ENCODE measurements around the gene KCNT1. TPM values are rescaled to one million over a fixed set of nuclear protein-coding genes. Genes with fewer than 3 reads are reported as not detected.

The KCNT1 gene
- total and polyA plus RNA-seq, 2 donors (not counting 3 experiments of a cell fraction or from before 2014, with no cell fraction given), result not detected

DNA sequence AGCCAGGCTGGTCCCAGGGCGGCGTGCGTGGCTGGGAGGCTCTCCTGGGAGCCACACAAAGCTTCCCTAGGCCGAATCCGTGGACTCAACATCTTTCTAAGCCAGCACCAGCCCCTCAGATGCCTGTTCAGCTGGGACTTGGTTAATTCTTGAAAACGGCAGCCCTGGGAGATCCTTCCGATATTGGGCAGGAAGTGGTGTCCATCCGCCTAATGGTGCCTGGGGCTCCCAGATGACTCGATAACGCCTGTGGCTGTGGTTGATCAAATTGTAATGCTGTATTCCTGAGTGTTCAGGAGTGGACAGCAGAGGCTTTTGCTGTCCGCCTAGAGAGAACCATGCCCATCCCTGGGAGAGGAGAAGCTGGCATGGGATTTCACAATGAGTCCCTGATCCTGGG lies 14.1 kb downstream of the KCNT1 start:
- Histone ChIP-seq H3K9ac (replicated peaks; ENCODE audit: extremely low read depth, insufficient read depth, low read length) (no peak overlapping the region), H3K4me1 (ENCODE audit: control insufficient read depth, extremely low read depth, insufficient read depth, low read length) (peaks cover 6% of the 10 kb centered on the region), H3K36me3 (ENCODE audit: control insufficient read depth in 2 of 2, extremely low read depth in 1 of 2, insufficient read depth in 2 of 2, low read length in 2 of 2) (no peaks in the 10 kb centered on the region), H3K27ac (ENCODE audit: insufficient read depth, low read depth, low read length) (no peak overlapping the region), H3K4me2 (ENCODE audit: insufficient read depth, low read length) (no peak overlapping the region), H4K20me1 (replicated peaks; ENCODE audit: control insufficient read depth, extremely low read depth, insufficient read depth, low read length) (no peaks in the 10 kb centered on the region), H2AFZ (ENCODE audit: low read depth, low read length) (no peak overlapping the region), H3K9me3 (replicated peaks; ENCODE audit: control insufficient read depth, insufficient read depth, low read length) (no peaks in the 10 kb centered on the region), H3K4me3 (replicated peaks in 1 of 3; ENCODE audit: insufficient read depth in 1 of 3, low read depth in 1 of 3, low read length in 3 of 3) (no peak overlapping the region), H3K27me3 (ENCODE audit: control insufficient read depth in 2 of 2, insufficient read depth in 2 of 2, low read length in 2 of 2) (peaks cover 13 to 28% of the 10 kb centered on the region in 2 experiments), H3K9me1 (replicated peaks; ENCODE audit: control insufficient read depth, extremely low read depth, insufficient read depth, low read length) (no peaks in the 10 kb centered on the region), H3K79me2 (ENCODE audit: control insufficient read depth, insufficient read depth, low read length) (no peaks in the 10 kb centered on the region)
- no TSS peak for BruUV-seq (replicated peaks)
- TF ChIP-seq, protein P1, sequence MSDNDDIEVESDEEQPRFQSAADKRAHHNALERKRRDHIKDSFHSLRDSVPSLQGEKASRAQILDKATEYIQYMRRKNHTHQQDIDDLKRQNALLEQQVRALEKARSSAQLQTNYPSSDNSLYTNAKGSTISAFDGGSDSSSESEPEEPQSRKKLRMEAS (IDR thresholded peaks at IDR 0.05; ENCODE audit: insufficient read depth, insufficient read length), result no peak
- TF ChIP-seq EZH2 (IDR thresholded peaks at IDR 0.05; ENCODE audit: borderline replicate concordance, low read depth, low read length, severe bottlenecking), result no peak
- TF ChIP-seq POLR2AphosphoS5 (IDR thresholded peaks at IDR 0.05; ENCODE audit: insufficient read depth, low read depth, low read length), result no peak
- no peak for TF ChIP-seq GATA2 (IDR thresholded peaks at IDR 0.05; ENCODE audit: insufficient read depth, insufficient read length, low read depth, low read length)
- TF ChIP-seq JUN (IDR thresholded peaks at IDR 0.05; ENCODE audit: borderline replicate concordance, insufficient read depth, insufficient read length, low read depth), result no peak
- no peak for TF ChIP-seq FOS (IDR thresholded peaks at IDR 0.05; ENCODE audit: borderline replicate concordance, insufficient read depth, low read length)
- TF ChIP-seq, protein P2, sequence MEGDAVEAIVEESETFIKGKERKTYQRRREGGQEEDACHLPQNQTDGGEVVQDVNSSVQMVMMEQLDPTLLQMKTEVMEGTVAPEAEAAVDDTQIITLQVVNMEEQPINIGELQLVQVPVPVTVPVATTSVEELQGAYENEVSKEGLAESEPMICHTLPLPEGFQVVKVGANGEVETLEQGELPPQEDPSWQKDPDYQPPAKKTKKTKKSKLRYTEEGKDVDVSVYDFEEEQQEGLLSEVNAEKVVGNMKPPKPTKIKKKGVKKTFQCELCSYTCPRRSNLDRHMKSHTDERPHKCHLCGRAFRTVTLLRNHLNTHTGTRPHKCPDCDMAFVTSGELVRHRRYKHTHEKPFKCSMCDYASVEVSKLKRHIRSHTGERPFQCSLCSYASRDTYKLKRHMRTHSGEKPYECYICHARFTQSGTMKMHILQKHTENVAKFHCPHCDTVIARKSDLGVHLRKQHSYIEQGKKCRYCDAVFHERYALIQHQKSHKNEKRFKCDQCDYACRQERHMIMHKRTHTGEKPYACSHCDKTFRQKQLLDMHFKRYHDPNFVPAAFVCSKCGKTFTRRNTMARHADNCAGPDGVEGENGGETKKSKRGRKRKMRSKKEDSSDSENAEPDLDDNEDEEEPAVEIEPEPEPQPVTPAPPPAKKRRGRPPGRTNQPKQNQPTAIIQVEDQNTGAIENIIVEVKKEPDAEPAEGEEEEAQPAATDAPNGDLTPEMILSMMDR (IDR thresholded peaks at IDR 0.05; ENCODE audit: extremely low read depth in 1 of 2, insufficient read depth in 1 of 2, low read depth in 1 of 2, low read length in 2 of 2), result no peak
- no peak for TF ChIP-seq POLR2A (IDR thresholded peaks at IDR 0.05; ENCODE audit: low read depth, low read length)
- TF ChIP-seq MYC (IDR thresholded peaks at IDR 0.05; ENCODE audit: low read depth, low read length), result no peak
- DNase-seq (ENCODE audit: low read depth, low spot score) (no peak), FAIRE-seq (no peak)
- POLR2A ChIA-PET, result no interaction called here
- CTCF ChIA-PET, result no interaction called here
- dilution Hi-C loops (cut with MboI; ENCODE audit: extremely low pct_ligation_motif_present, low sequenced_read_pairs), result no loop called here
- intact Hi-C loops (cut with micrococcal nuclease), result no loop called here
